ENCODE measurements around the gene INO80.
"Not testable (repeated sequence)": the region's sequence is repeated elsewhere in the genome, so short reads cannot be mapped to it uniquely, and the experiment has no call there.

DNA sequence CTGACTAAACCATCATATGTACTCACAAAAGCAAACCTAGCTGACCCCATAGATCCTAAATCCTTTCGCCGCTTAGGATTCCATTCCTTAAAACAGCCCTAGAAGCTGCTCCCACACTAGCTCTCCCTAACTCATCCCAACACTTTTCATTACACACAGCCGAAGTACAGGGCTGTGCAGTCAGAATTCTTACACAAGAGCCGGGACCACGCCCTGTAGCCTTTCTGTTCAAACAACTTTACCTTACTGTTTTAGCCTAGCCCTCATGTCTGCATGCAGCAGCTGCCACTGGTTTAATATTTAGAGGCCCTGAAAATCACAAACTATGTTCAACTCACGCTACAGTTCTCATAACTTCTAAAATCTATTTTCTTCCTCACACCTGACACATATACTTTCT lies 19.5 kb upstream of the INO80 start:
- TF ChIP-seq POLR2AphosphoS5, POLR2A (IDR thresholded peaks at IDR 0.05; ENCODE audit: low read depth, low read length): not testable (repeated sequence)
